Neural cell (in vitro differentiated cells): Measurements from ENCODE around the gene GPR18.
"Not testable (repeated sequence)": the region's sequence is repeated elsewhere in the genome, so short reads cannot be mapped to it uniquely, and the experiment has no call there.

Source experiments
- CTCF ChIP-seq: fragments of 450-650 bp; IDR thresholded peaks from 2 replicates; pipeline ENCODE4 v1.5.1; 2014; ENCODE audit warnings: antibody characterized with exemption, mild to moderate bottlenecking, moderate library complexity; ENCODE audit not compliant: poor library complexity, severe bottlenecking
- EP300 ChIP-seq: fragments of 450-650 bp; conservative IDR thresholded peaks from 2 replicates; pipeline ENCODE4 v1.6.1; 2014; ENCODE audit warnings: antibody characterized with exemption, mild to moderate bottlenecking, moderate library complexity; ENCODE audit not compliant: poor library complexity, severe bottlenecking
- EZH2 ChIP-seq: fragments of 200-600, 300-800 bp; shearing (Covaris generic), sonication (generic); IDR thresholded peaks from 2 replicates; pipeline ENCODE4 v1.6.1; 2014; ENCODE audit warnings: antibody characterized with exemption, low read length, borderline replicate concordance, mild to moderate bottlenecking; ENCODE audit not compliant: insufficient read depth, poor library complexity, severe bottlenecking
- MXI1 ChIP-seq: fragments of 450-650 bp; conservative IDR thresholded peaks from 2 replicates; pipeline ENCODE4 v1.6.1; 2014; ENCODE audit warnings: antibody characterized with exemption, mild to moderate bottlenecking; ENCODE audit not compliant: poor library complexity, severe bottlenecking
- POLR2AphosphoS5 ChIP-seq: IDR thresholded peaks from 2 replicates; pipeline ENCODE4 v1.6.1; 2012
- RAD21 ChIP-seq: fragments of 450-650 bp; conservative IDR thresholded peaks from 2 replicates; pipeline ENCODE4 v1.6.1; 2014; ENCODE audit warnings: antibody characterized with exemption, mild to moderate bottlenecking, moderate library complexity
- REST ChIP-seq: IDR thresholded peaks from 2 replicates; pipeline ENCODE4 v1.6.1; 2012; ENCODE audit warnings: borderline replicate concordance
- SMC3 ChIP-seq: fragments of 450-650 bp; conservative IDR thresholded peaks from 2 replicates; pipeline ENCODE4 v1.6.1; 2014; ENCODE audit warnings: antibody characterized with exemption, mild to moderate bottlenecking, moderate library complexity; ENCODE audit not compliant: poor library complexity
- TAF1 ChIP-seq: IDR thresholded peaks from 2 replicates; pipeline ENCODE4 v1.6.1; 2012; ENCODE audit warnings: low read depth

- TF ChIP-seq CTCF, EZH2, MXI1, POLR2AphosphoS5, SMC3, TAF1, RAD21, REST, EP300: not testable (repeated sequence)
Observed at GRCh38 chr13:99249606-99250005, 8.6 kb downstream of the GPR18 start.
